Subcutaneous abdominal adipose tissue (tissue), 5 donors: ENCODE data around the gene HLA-DMA.
"Not testable (repeated sequence)": the region's sequence is repeated elsewhere in the genome, so short reads cannot be mapped to it uniquely, and the experiment has no call there.

Source experiments
- H3K27ac ChIP-seq: one replicate; pipeline ENCODE4 v1.7.0; 2013; ENCODE audit warnings: low read depth, mild to moderate bottlenecking, inconsistent platforms, low read length, moderate library complexity
- H3K27me3 ChIP-seq, 5 donors: one replicate each; pipeline ENCODE4 v1.7.0; 2013; ENCODE audit warnings: low read length in 5 of 5, inconsistent platforms in 1 of 5; ENCODE audit not compliant: control insufficient read depth in 5 of 5, insufficient read depth in 4 of 5
- H3K36me3 ChIP-seq, 5 donors: one replicate each; pipeline ENCODE4 v1.7.0; 2013; ENCODE audit warnings: low read length in 5 of 5; ENCODE audit not compliant: control insufficient read depth in 5 of 5, insufficient read depth in 5 of 5
- H3K4me1 ChIP-seq, 5 donors: one replicate each; pipeline ENCODE4 v1.7.0; 2013; ENCODE audit warnings: low read length in 5 of 5, mild to moderate bottlenecking in 3 of 5, moderate library complexity in 1 of 5; ENCODE audit not compliant: control insufficient read depth in 5 of 5, insufficient read depth in 5 of 5
- H3K4me3 ChIP-seq, 5 donors: one replicate each; pipeline ENCODE4 v1.7.0; 2013; ENCODE audit warnings: low read length in 5 of 5, low read depth in 1 of 5
- H3K9ac ChIP-seq, 5 donors: one replicate each; pipeline ENCODE4 v1.7.0; 2013; ENCODE audit warnings: low read length in 5 of 5, mild to moderate bottlenecking in 4 of 5, moderate library complexity in 3 of 5
- H3K9me3 ChIP-seq, 5 donors: one replicate each; pipeline ENCODE4 v1.7.0; 2013; ENCODE audit warnings: low read length in 5 of 5; ENCODE audit not compliant: control insufficient read depth in 5 of 5
- donor health status: healthy.
- donor health status: healthy.
- donor health status: healthy.
- donor health status: healthy.
- donor health status: healthy.

Gene HLA-DMA

DNA sequence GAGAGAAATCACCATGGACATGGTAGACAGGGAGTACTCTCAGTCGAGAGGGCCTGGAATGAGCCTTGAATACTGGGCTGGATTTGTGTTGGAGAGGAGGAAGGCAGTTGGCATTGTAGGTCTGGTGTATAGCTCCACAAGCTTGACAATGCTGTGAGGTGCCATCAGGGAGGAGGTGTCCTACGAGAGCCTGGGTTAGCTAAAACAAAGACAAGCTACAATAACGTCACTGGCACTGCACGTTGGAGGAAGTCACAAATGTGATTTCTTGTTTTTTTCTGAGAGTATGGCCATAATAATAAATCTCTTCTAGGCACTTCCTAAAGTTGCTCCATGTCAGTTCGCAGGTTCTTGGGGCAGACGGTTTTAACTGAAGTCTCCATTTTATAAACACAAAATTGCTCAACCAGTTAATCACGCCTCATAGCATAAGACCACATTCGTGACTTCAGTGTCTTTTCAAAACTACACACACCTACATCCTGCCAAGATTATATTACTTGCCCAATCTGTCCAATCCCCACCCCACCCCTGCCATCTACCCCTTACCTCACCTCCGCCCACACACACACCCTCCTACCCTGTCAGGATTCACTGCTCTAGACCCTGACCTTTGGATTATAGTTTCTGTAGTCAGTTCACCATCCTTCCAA is 7.7 kb downstream of the HLA-DMA start:
- no peak overlapping the region for H3K27ac ChIP-seq

DNA sequence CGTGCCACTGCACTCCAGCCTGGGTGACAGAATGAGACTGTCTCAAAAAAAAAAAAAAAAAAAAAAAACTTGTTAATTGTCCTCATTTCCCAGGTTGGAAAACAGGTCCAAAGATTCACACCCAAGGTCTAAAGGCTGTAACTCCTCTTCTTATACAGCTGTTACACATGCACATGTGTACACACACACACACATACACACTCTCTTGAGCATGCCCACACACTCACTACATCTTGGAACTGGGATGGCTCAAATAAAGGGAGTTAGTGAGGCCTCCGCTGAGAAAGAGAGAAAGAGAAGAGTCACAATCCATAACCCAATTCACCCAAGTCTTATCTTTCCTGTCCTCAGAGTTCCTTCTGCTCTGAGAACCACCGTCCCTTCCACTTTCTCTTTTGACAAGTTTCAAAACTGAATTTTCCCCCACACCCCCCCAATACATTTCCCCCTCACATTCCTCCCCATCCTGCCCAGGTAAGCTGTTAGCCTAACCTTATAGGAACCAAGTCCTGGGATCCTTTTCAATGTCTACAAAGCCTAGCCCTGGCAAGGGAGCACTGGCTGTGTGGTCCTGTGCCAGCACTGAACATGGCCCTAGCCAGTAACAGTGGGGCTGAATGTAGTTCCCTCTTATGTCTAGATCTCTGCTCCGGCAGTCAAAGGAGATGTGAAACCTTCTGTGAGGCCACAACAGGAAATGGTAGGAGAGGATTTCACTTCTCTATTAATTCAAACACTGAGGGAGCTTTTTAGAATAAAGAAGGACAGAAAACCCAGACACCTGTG is 8.8 kb downstream of the HLA-DMA start:
- H3K4me1 ChIP-seq: peaks cover 0 to 40% (median 19%) of the 10 kb centered on the region in 5 donors
- H3K27ac ChIP-seq: no peak overlapping the region
- H3K27me3 ChIP-seq: no peaks in the 10 kb centered on the region
- H3K36me3 ChIP-seq: peaks cover 0 to 4% (median 0%) of the 10 kb centered on the region in 5 donors
- H3K4me3 ChIP-seq: peak overlapping the region in 3 of 5 donors; percentile 29 to 38 (median 31)
- no peak overlapping the region for H3K9ac ChIP-seq
- peaks cover 0 to 3% (median 0%) of the 10 kb centered on the region in 5 donors for H3K9me3 ChIP-seq

More for the DNA sequence above, 7.7 kb downstream of the HLA-DMA start:
- Histone ChIP-seq H3K36me3 (peaks cover 0 to 10% (median 3%) of the 10 kb centered on the region in 5 donors), H3K9me3 (peaks cover 0 to 3% (median 0%) of the 10 kb centered on the region in 5 donors), H3K4me1 (peaks cover 0 to 49% (median 19%) of the 10 kb centered on the region in 5 donors), H3K27me3 (no peaks in the 10 kb centered on the region), H3K9ac (no peak overlapping the region), H3K4me3 (no peak overlapping the region)

DNA sequence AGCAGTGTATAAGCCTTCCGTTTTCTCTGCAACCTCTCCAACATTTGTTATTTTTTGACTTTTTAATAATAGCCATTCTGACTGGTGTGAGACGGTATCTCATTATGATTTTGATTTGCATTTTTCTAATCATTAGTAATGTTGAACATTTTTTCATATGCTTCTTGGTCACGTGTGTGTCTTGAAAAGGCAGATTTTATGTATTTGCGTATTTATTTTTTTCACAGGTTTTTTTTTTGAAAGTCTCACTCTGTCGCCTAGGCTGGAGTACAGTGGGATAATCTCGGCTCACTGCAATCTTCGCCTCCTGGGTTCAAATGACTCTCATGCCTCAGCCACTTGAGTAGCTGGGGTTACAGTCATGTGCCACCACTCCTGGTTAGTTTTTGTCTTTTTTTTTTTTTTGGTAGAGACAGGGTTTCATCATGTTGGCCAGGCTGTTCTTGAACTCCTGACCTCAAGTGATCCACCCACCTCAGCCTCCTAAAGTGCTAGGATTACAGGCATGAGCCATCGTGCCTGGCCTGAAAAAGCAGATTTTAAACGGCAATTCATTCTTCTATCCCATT is 10.3 kb downstream of the HLA-DMA start:
- peaks cover 0 to 47% (median 19%) of the 10 kb centered on the region in 5 donors for H3K4me1 ChIP-seq
- not testable (repeated sequence) for H3K4me3 ChIP-seq, H3K9ac ChIP-seq, H3K27me3 ChIP-seq, H3K9me3 ChIP-seq, H3K36me3 ChIP-seq, H3K27ac ChIP-seq

DNA sequence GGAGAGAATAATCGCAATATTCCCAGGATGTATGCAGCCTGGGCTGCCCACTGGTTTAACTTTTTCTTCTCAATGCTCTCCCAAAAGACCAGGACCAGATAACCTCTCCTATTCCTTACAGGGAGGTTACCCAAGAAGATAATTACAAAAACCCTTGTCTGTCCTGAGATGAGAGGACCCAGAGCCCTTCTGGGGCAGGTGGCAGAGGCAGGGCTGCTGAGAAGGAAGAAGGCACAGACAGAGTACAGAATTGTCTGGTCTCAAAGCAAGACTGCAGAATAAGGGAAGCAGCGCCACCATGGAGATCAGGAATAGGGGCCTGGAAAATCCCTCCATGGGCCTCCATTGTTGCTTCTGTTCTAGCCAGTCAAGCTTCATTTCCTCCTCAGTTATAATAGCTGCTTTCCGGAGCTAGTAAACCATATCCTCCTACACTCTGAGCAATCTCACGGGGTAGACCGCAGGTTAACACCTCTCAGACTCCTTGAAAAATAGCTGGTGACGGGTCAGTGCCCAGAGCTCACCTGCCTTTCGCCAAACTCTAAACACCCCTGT is 11.6 kb downstream of the HLA-DMA start:
- Histone ChIP-seq H3K27me3 (no peaks in the 10 kb centered on the region), H3K4me3 (peak overlapping the region in 4 of 5 donors; percentile 27 to 81 (median 50)), H3K27ac (peak overlapping the region; percentile 61), H3K36me3 (peaks cover 0 to 13% (median 0%) of the 10 kb centered on the region in 5 donors), H3K4me1 (peaks cover 0 to 54% (median 19%) of the 10 kb centered on the region in 5 donors), H3K9ac (peak overlapping the region in 1 of 5 donors; percentile 70), H3K9me3 (peaks cover 0 to 1% (median 0%) of the 10 kb centered on the region in 5 donors)

DNA sequence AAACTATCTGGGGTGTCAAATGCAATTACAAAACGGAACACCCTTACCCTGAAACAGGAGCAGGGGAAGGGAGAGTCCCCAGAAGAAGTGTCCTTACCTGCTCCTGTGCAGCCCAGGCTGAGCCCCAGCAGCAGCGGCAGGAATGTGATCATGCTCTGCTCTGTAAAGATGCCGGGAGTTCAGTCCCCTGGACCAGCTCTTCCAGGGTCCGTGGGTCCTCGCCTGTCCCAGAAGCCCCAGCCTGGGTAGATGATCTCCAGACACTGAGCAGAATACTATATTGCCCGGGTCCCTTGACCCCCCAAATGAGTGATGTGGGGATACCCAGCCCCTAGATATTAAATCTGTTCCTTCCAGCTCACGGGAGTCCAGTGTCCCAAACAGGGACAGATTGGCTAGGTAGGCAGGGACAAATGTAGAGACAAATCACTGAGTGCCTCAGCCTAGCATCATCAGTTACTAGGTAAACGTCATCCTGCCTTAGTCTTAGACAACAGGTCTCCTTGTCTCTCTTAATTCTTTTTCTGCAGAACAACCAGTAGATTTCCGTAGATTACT is 12.2 kb downstream of the HLA-DMA start, which contains the start of gene HLA-DMB:
HLA-DMB (minus strand) TSS at position 373 of the 558 bp plus-strand sequence; CDS start at position 152, 221 bp downstream.
- H3K9me3 ChIP-seq: no peaks in the 10 kb centered on the region
- peak within 1 kb of the TSS in 4 of 5 donors; percentile 36 to 70 (median 58) for H3K9ac ChIP-seq
- H3K4me1 ChIP-seq: peaks cover 0 to 57% (median 19%) of the 10 kb centered on the region in 5 donors
- peaks cover 0 to 13% (median 0%) of the 10 kb centered on the region in 5 donors for H3K36me3 ChIP-seq
- H3K4me3 ChIP-seq: peak within 1 kb of the TSS; percentile 63 to 81 (median 74)
- no peaks in the 10 kb centered on the region for H3K27me3 ChIP-seq
- H3K27ac ChIP-seq: peak within 1 kb of the TSS; percentile 61

DNA sequence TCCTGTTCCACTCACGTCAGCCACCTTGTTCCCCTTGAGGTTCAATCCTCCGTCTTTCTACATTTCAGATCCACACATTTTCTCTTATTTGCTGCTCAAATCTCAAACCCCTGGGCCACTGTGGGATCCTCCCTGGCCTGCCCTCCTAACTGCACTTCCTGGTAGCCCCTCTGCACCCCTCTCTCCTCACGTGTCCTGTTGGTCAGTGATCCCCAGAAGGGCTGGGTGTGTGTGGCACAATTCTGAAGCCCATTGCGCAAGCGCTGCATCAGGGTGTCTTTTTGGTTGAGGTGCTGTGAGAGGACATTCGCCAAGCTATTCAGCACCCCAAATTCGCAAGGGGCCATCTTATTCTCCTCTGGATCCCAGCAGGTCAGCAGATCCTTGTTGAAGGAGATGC is 14.4 kb downstream of the HLA-DMA start:
- Histone ChIP-seq H3K9me3 (no peaks in the 10 kb centered on the region), H3K4me1 (peaks cover 0 to 63% (median 13%) of the 10 kb centered on the region in 5 donors), H3K4me3 (peak overlapping the region in 1 of 5 donors; percentile 31), H3K36me3 (peaks cover 0 to 26% (median 0%) of the 10 kb centered on the region in 5 donors), H3K27ac (no peak overlapping the region), H3K27me3 (no peaks in the 10 kb centered on the region), H3K9ac (no peak overlapping the region)

DNA sequence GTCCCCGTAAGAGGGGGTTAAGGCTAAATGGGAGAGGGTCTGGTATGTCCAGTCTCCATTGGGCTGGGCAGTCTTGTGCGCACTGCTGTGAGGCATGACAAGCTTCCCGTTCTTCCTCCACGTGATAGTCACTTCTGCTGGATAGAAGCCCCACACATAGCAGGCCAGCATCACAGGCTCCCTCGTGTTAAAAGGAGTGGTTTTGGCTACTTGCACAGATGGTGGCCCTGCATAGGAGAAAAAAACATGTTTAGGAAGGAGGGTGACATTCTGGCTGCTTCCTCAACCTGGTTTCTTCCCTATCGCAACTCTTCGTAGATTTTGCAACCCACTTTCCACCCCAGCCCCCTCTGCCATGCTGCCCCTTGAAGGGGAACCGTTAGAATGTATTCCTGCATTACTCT is 15.7 kb downstream of the HLA-DMA start:
- peaks cover 0 to 53% (median 17%) of the 10 kb centered on the region in 5 donors for H3K4me1 ChIP-seq
- H3K4me3 ChIP-seq: no peak overlapping the region
- no peaks in the 10 kb centered on the region for H3K27me3 ChIP-seq
- no peak overlapping the region for H3K9ac ChIP-seq
- peaks cover 0 to 26% (median 0%) of the 10 kb centered on the region in 5 donors for H3K36me3 ChIP-seq
- H3K27ac ChIP-seq: no peak overlapping the region
- no peaks in the 10 kb centered on the region for H3K9me3 ChIP-seq

DNA sequence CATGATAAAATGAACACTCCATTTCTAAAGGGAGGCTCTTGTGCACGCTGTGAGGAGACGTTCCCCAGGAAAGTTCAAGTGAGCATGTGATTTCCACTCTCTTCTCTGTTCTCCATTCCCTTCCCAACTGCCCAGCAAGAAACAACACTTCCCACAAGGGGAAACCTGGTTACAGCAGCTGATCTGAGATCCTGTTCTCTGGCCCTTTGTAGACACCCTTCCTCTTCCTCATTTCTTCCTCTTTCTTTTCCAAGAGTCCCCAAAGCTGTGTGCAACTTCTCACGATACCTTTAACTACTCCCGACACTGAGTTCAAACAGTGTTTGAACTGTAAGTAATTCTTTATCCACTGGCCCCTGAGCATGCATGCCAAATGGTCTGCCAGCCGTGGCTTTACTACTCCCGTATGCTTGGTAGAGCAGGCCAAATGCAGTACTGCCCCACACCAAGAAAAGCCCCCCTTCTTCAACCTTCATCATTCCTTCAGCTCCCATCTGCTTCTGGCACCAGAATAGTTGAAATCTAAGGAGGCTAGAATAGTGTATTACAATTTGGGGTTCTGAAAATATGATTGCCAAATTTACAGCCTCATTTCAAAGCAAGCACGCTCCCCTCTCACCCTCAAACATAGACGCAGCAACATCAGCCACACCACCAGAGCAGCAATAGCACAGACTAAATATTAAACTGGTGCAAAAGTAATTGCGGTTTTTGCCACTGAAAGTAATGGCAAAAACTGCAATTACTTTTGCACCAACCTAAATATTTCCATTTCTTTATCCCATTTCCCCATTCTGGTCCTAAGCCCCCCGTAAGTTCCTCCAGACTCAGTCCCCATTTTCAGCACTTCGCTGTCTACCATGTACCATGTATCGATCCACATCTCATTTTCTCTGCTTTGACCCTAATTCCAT is 16.4 kb downstream of the HLA-DMA start:
- H3K9ac ChIP-seq: no peak overlapping the region
- H3K36me3 ChIP-seq: peaks cover 0 to 26% (median 0%) of the 10 kb centered on the region in 5 donors
- no peak overlapping the region for H3K27ac ChIP-seq
- H3K4me3 ChIP-seq: no peak overlapping the region
- H3K4me1 ChIP-seq: peaks cover 0 to 49% (median 22%) of the 10 kb centered on the region in 5 donors
- H3K9me3 ChIP-seq: no peaks in the 10 kb centered on the region
- H3K27me3 ChIP-seq: no peaks in the 10 kb centered on the region
